ENCODE data around the gene UGT2B11. TPM values are rescaled to one million over a fixed set of nuclear protein-coding genes. Genes with fewer than 3 reads are reported as not detected.
"Not testable (repeated sequence)": the region's sequence is repeated elsewhere in the genome, so short reads cannot be mapped to it uniquely, and the experiment has no call there.

UGT2B11 gene
- total RNA-seq, 2 experiments from 2014 or later, result not detected

GRCh38 chr4:69166376-69166775 lies 48.2 kb downstream of the UGT2B11 start:
- H3K27me3 Mint-ChIP-seq; DNase-seq; H3K9me3 Mint-ChIP-seq (ENCODE audit: low read depth); H3K36me3 Mint-ChIP-seq (ENCODE audit: low read depth); intact Hi-C loops (cut with DNase I, micrococcal nuclease); H3K27ac Mint-ChIP-seq; H3K4me3 Mint-ChIP-seq; CTCF ChIA-PET; POLR2A ChIA-PET; H3K4me1 Mint-ChIP-seq; ATAC-seq: not testable (repeated sequence)

DNA sequence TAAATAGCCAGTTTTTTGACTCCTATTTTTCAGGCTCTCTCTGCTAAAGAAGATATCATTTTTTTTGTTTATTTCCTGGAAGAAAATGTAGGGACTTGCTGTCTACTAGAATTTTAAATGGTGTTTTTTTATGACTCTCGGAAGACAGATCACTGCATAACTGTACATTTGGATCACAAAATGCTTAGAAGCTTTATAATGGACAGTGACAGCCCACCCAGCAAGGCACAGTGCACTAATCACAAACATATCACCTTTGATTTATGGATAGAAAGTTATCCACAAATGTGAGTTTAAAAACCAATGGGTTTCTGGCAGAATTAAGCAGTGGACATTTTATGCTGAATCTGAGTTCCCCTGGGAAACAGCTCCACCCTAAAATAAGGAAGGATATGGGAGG lies 48.8 kb downstream of the UGT2B11 start:
- POLR2A ChIA-PET; H3K36me3 Mint-ChIP-seq (ENCODE audit: low read depth); H3K4me3 Mint-ChIP-seq; DNase-seq; H3K4me1 Mint-ChIP-seq; H3K27me3 Mint-ChIP-seq; ATAC-seq; H3K27ac Mint-ChIP-seq; H3K9me3 Mint-ChIP-seq (ENCODE audit: low read depth); intact Hi-C loops (cut with DNase I, micrococcal nuclease); CTCF ChIA-PET: not testable (repeated sequence)

- POLR2A ChIA-PET, result no interaction called here
- ATAC-seq, result no peak
- CTCF ChIA-PET, result interaction anchor here (1.1 kb wide), 1 partner anchor 10 kb away, joined by 4 read pairs; no protein-coding TSS in a partner anchor
- intact Hi-C loops (cut with DNase I, micrococcal nuclease), result no loop called here
- Mint-ChIP-seq H3K27ac (no peak overlapping the region), H3K27me3 (no peaks in the 10 kb centered on the region), H3K9me3 (ENCODE audit: low read depth) (no peaks in the 10 kb centered on the region), H3K4me1 (no peaks in the 10 kb centered on the region), H3K36me3 (ENCODE audit: low read depth) (no peaks in the 10 kb centered on the region), H3K4me3 (no peak overlapping the region)
- no peak for DNase-seq
Observed at GRCh38 chr4:69156913-69157312, 57.6 kb downstream of the UGT2B11 start.

- H3K4me3 Mint-ChIP-seq, result no peak overlapping the region
- ChIA-PET POLR2A (no interaction called here), CTCF (interaction anchor here (0.7 kb wide), 1 partner anchor 127 kb away, joined by 3 read pairs; no protein-coding TSS in a partner anchor)
- H3K27me3 Mint-ChIP-seq, result no peaks in the 10 kb centered on the region
- intact Hi-C loops (cut with DNase I, micrococcal nuclease), result no loop called here
- H3K27ac Mint-ChIP-seq, result no peak overlapping the region
- no peaks in the 10 kb centered on the region for H3K4me1 Mint-ChIP-seq
- H3K36me3 Mint-ChIP-seq (ENCODE audit: low read depth), result no peaks in the 10 kb centered on the region
- no peak for ATAC-seq
- no peak for DNase-seq
- no peaks in the 10 kb centered on the region for H3K9me3 Mint-ChIP-seq (ENCODE audit: low read depth)
Observed at GRCh38 chr4:69154021-69154420, 60.5 kb downstream of the UGT2B11 start.

Other genes with a start within 250 kb of the UGT2B11 start
- gene UGT2B7, start 118.3 kb downstream of the UGT2B11 start, total RNA-seq, result not detected
- not detected for gene UGT2B28, start 65.7 kb upstream of the UGT2B11 start, total RNA-seq

All from activated CD4-positive, alpha-beta T cell treated with anti-CD3 and anti-CD28 coated beads for 36 hours (primary cell).